ENCODE results near the gene BBOX1.
A peak's percentile ranks its signal among the peaks of the same experiment; 100 is the strongest.

GRCh38 chr11:27158456-27159334 is 118.1 kb downstream of the BBOX1 start:
- TF ChIP-seq CTCF (IDR thresholded peaks at IDR 0.05; ENCODE audit: extremely low read depth in 1 of 2, insufficient read depth in 1 of 2, low read depth in 1 of 2, low read length in 2 of 2) (peak; percentile 54 to 70), MAX (IDR thresholded peaks at IDR 0.05; ENCODE audit: insufficient read depth, insufficient read length) (no peak), FOS (IDR thresholded peaks at IDR 0.05; ENCODE audit: borderline replicate concordance, insufficient read depth, low read length) (peak; percentile 94), POLR2A (IDR thresholded peaks at IDR 0.05; ENCODE audit: low read depth, low read length) (no peak), EZH2 (IDR thresholded peaks at IDR 0.05; ENCODE audit: borderline replicate concordance, low read depth, low read length, severe bottlenecking) (no peak)
